Activated B cell treated with CpG ODN at 0.5 μM for 24 hours (primary cell): ENCODE measurements around the gene PRPF31. TPM values are rescaled to one million over a fixed set of nuclear protein-coding genes. Genes with fewer than 3 reads are reported as not detected.

Experiments
- ATAC-seq: fragments of 200-7000 bp; cut with Tn5 transposase; one replicate; pipeline ENCODE4 v1.10.0; 2021; ENCODE audit warnings: low read depth, mild to moderate bottlenecking, moderate library complexity
- CTCF ChIA-PET: fragments of 350-600 bp; sonication (Branson Sonifier 250); formaldehyde crosslinking; loops from one replicate; lab custom pipeline; 2021; ENCODE audit warnings: antibody characterized with exemption; lab: Charles Lee
- POLR2A ChIA-PET: fragments of 350-600 bp; sonication (Branson Sonifier 250); formaldehyde crosslinking; loops from one replicate; lab custom pipeline; 2021; ENCODE audit warnings: antibody characterized with exemption; lab: Charles Lee
- DNase-seq: peaks from one replicate; pipeline ENCODE4 v3.0.0; 2022
- H3K27ac Mint-ChIP-seq: one replicate; pipeline ENCODE4 v1.8.0; 2020; ENCODE audit warnings: mixed read lengths
- H3K27me3 Mint-ChIP-seq: one replicate; pipeline ENCODE4 v1.8.0; 2021; ENCODE audit warnings: mixed read lengths
- H3K36me3 Mint-ChIP-seq: one replicate; pipeline ENCODE4 v1.8.0; 2021; ENCODE audit warnings: low read depth, mixed read lengths
- H3K4me1 Mint-ChIP-seq: one replicate; pipeline ENCODE4 v1.8.0; 2021; ENCODE audit warnings: mixed read lengths
- H3K4me3 Mint-ChIP-seq: one replicate; pipeline ENCODE4 v1.8.0; 2020; ENCODE audit warnings: mild to moderate bottlenecking, mixed read lengths
- H3K9me3 Mint-ChIP-seq: one replicate; pipeline ENCODE4 v1.8.0; 2020; ENCODE audit warnings: mixed read lengths
- CTCF ChIP-seq: fragments of 200-600 bp; IDR thresholded peaks from one replicate; pipeline ENCODE4 v1.8.0; 2022; ENCODE audit warnings: antibody characterized with exemption, mild to moderate bottlenecking
- intact Hi-C: fragments of 100-400 bp; cut with micrococcal nuclease; formaldehyde crosslinking; loops from one replicate; pipeline ENCODE4 v1.15.1; 2024
- total RNA-seq: library from RNA; stranded (reverse); gene quantifications from 2 replicates; pipeline ENCODE4 v1.2.3, GENCODE V29; 2022

Gene PRPF31
- total RNA-seq, 1 donor from 2014 or later = 78.9 TPM

GRCh38 chr19:54159352-54160181 is 44.0 kb downstream of the PRPF31 start, which contains the start of gene LENG1:
TSS of gene LENG1 (minus strand) at chr19:54159721. CDS start at chr19:54159695, 26 bp downstream.
- Mint-ChIP-seq H3K27ac (peak within 1 kb of the TSS; percentile 99), H3K4me1 (peaks cover 51% of the 10 kb centered on the region), H3K4me3 (peak within 1 kb of the TSS; percentile 100), H3K27me3 (peaks cover 8% of the 10 kb centered on the region), H3K9me3 (no peaks in the 10 kb centered on the region), H3K36me3 (peaks cover 39% of the 10 kb centered on the region)
- TF ChIP-seq CTCF = no peak
- DNase-seq = peak; percentile 84
- intact Hi-C loops = loop anchor here (1.0 to 10.0 kb wide), 6 partner anchors 22 to 290 kb away; partner anchors contain the start of genes CNOT3, LENG8, NDUFA3 and PRPF31
- CTCF ChIA-PET = interaction anchor here (0.8 to 1.5 kb wide), 7 partner anchors 9 to 231 kb away, joined by 3 to 4 read pairs (median 3); no protein-coding TSS in a partner anchor
- POLR2A ChIA-PET = interaction anchor here (0.6 to 4.7 kb wide), 16 partner anchors 16 to 1005 kb away, joined by 3 to 69 read pairs (median 5); partner anchors contain the start of genes CNOT3, LENG8, MBOAT7 and NDUFA3
- peak; percentile 85 for ATAC-seq

GRCh38 chr19:54160182-54160811 is 44.7 kb downstream of the PRPF31 start:
- TF ChIP-seq CTCF = no peak
- ChIA-PET POLR2A (interaction anchor here (0.7 to 4.7 kb wide), 9 partner anchors 22 to 288 kb away, joined by 4 to 69 read pairs (median 7); partner anchors contain the start of genes CNOT3, LENG8, MBOAT7 and NDUFA3), CTCF (interaction anchor here (1.0 to 1.5 kb wide), 4 partner anchors 9 to 231 kb away, joined by 3 to 4 read pairs (median 4); no protein-coding TSS in a partner anchor)
- intact Hi-C loops = loop anchor here (1.0 to 10.0 kb wide), 2 partner anchors 135 to 289 kb away; partner anchors contain the start of gene LENG8
- H3K4me3 Mint-ChIP-seq = peak overlapping the region; percentile 100
- peaks cover 56% of the 10 kb centered on the region for H3K4me1 Mint-ChIP-seq
- DNase-seq (no peak), ATAC-seq (no peak)
- H3K27me3 Mint-ChIP-seq = peaks cover 10% of the 10 kb centered on the region
- H3K9me3 Mint-ChIP-seq = no peaks in the 10 kb centered on the region
- H3K27ac Mint-ChIP-seq = peak overlapping the region; percentile 99
- H3K36me3 Mint-ChIP-seq = peaks cover 33% of the 10 kb centered on the region

GRCh38 chr19:54160854-54161253 is 45.3 kb downstream of the PRPF31 start:
- ATAC-seq (no peak), DNase-seq (no peak)
- H3K4me1 Mint-ChIP-seq = peaks cover 56% of the 10 kb centered on the region
- no peaks in the 10 kb centered on the region for H3K9me3 Mint-ChIP-seq
- POLR2A ChIA-PET = interaction anchor here (0.7 to 3.8 kb wide), 3 partner anchors 24 to 40 kb away, joined by 7 to 55 read pairs (median 19); partner anchors contain the start of genes MBOAT7, RPS9 and TSEN34
- H3K36me3 Mint-ChIP-seq = peaks cover 31% of the 10 kb centered on the region
- H3K27me3 Mint-ChIP-seq = peaks cover 14% of the 10 kb centered on the region
- intact Hi-C loops = loop anchor here (1.0 to 10.0 kb wide), 2 partner anchors 134 to 288 kb away; partner anchors contain the start of gene LENG8
- no peak for TF ChIP-seq CTCF
- peak overlapping the region; percentile 99 for H3K27ac Mint-ChIP-seq
- peak overlapping the region; percentile 100 for H3K4me3 Mint-ChIP-seq
- CTCF ChIA-PET = no interaction called here

GRCh38 chr19:54162241-54162805 is 46.8 kb downstream of the PRPF31 start:
- Mint-ChIP-seq H3K4me1 (peaks cover 54% of the 10 kb centered on the region), H3K9me3 (no peaks in the 10 kb centered on the region), H3K4me3 (peak overlapping the region; percentile 88), H3K36me3 (peaks cover 19% of the 10 kb centered on the region), H3K27me3 (peaks cover 15% of the 10 kb centered on the region), H3K27ac (no peak overlapping the region)
- ATAC-seq (peak; percentile 34), DNase-seq (peak; percentile 71)
- ChIA-PET POLR2A (interaction anchor here (0.7 kb wide), 1 partner anchor 38 kb away, joined by 3 read pairs; the partner anchor contains the start of gene RPS9), CTCF (no interaction called here)
- intact Hi-C loops = loop anchor here (1.0 to 10.0 kb wide), 2 partner anchors 39 to 132 kb away; no protein-coding TSS in a partner anchor
- no peak for TF ChIP-seq CTCF
